Measurements from ENCODE around the gene PRKAG2.

PRKAG2 gene

GRCh38 chr7:151754142-151754590 lies 122.7 kb downstream of the PRKAG2 start:
- no peak overlapping the region for H3K4me3 ChIP-seq (ENCODE audit: low read depth, low read length)
- no peaks in the 10 kb centered on the region for H3K36me3 ChIP-seq (ENCODE audit: control insufficient read depth in 1 of 2, insufficient read depth in 2 of 2, low read length in 2 of 2)
- no peak overlapping the region for H3K9ac ChIP-seq (ENCODE audit: low read length)
- no peaks in the 10 kb centered on the region for H3K27me3 ChIP-seq (ENCODE audit: insufficient read depth, low read length)
- peak overlapping the region; percentile 87 for H3K27ac ChIP-seq (ENCODE audit: low read depth, low read length)
- peak overlapping the region; percentile 76 for H2BK12ac ChIP-seq (ENCODE audit: low read length)
- H3K23ac ChIP-seq (ENCODE audit: low read length) = no peak overlapping the region
- H3K79me2 ChIP-seq (ENCODE audit: control insufficient read depth, insufficient read depth, low read length, poor library complexity) = peaks cover 4% of the 10 kb centered on the region
- H3K18ac ChIP-seq (ENCODE audit: low read length) = peak overlapping the region; percentile 42
- peak overlapping the region; percentile 81 for H2BK5ac ChIP-seq (ENCODE audit: low read depth, low read length, poor library complexity)
- peak overlapping the region; percentile 96 for H4K91ac ChIP-seq (ENCODE audit: low read depth, low read length)
- no peak overlapping the region for H4K12ac ChIP-seq (ENCODE audit: low read depth, low read length)
- H3K79me1 ChIP-seq (ENCODE audit: low read length) = peaks cover 26% of the 10 kb centered on the region
- H3K14ac ChIP-seq (ENCODE audit: low read length) = no peak overlapping the region
- H3K4me1 ChIP-seq (ENCODE audit: control insufficient read depth in 1 of 2, insufficient read depth in 2 of 2, low read length in 2 of 2) = peaks cover 19 to 22% of the 10 kb centered on the region in 2 experiments
- H2AFZ ChIP-seq (ENCODE audit: insufficient read depth, low read length, poor library complexity) = no peak overlapping the region
- H4K8ac ChIP-seq (ENCODE audit: low read depth, low read length) = peak overlapping the region; percentile 52
- no peak overlapping the region for H3K4ac ChIP-seq (ENCODE audit: low read depth, low read length)
- peak; percentile 97 to 99 for DNase-seq
- H3K9me3 ChIP-seq (ENCODE audit: insufficient read depth, low read depth, low read length) = no peaks in the 10 kb centered on the region
- no peak overlapping the region for H2AK5ac ChIP-seq (ENCODE audit: low read length)
- peak overlapping the region; percentile 49 for H3K4me2 ChIP-seq (ENCODE audit: low read length)
- H2BK120ac ChIP-seq (ENCODE audit: insufficient read depth, low read length, poor library complexity) = peak overlapping the region; percentile 61
- no CpG with 5 or more reads among the region's 14 CpGs for WGBS (ENCODE audit: extremely low coverage, insufficient coverage, insufficient read length)

GRCh38 chr7:151752816-151753595 lies 123.9 kb downstream of the PRKAG2 start:
- H3K27me3 ChIP-seq (ENCODE audit: insufficient read depth, low read length) = no peaks in the 10 kb centered on the region
- no peak overlapping the region for H3K4me2 ChIP-seq (ENCODE audit: low read length)
- H3K9ac ChIP-seq (ENCODE audit: low read length) = no peak overlapping the region
- H2AFZ ChIP-seq (ENCODE audit: insufficient read depth, low read length, poor library complexity) = peak overlapping the region; percentile 37
- no peak overlapping the region for H3K27ac ChIP-seq (ENCODE audit: low read depth, low read length)
- H3K4ac ChIP-seq (ENCODE audit: low read depth, low read length) = peak overlapping the region; percentile 4
- no CpG with 5 or more reads among the region's 19 CpGs for WGBS (ENCODE audit: extremely low coverage, insufficient coverage, insufficient read length)
- H3K9me3 ChIP-seq (ENCODE audit: insufficient read depth, low read depth, low read length) = no peaks in the 10 kb centered on the region
- H3K4me3 ChIP-seq (ENCODE audit: low read depth, low read length) = no peak overlapping the region
- no peaks in the 10 kb centered on the region for H3K36me3 ChIP-seq (ENCODE audit: control insufficient read depth in 1 of 2, insufficient read depth in 2 of 2, low read length in 2 of 2)
- H2BK12ac ChIP-seq (ENCODE audit: low read length) = peak overlapping the region; percentile 91
- peak overlapping the region; percentile 64 for H2BK5ac ChIP-seq (ENCODE audit: low read depth, low read length, poor library complexity)
- H3K79me1 ChIP-seq (ENCODE audit: low read length) = peaks cover 26% of the 10 kb centered on the region
- peaks cover 4% of the 10 kb centered on the region for H3K79me2 ChIP-seq (ENCODE audit: control insufficient read depth, insufficient read depth, low read length, poor library complexity)
- no peak overlapping the region for H4K12ac ChIP-seq (ENCODE audit: low read depth, low read length)
- H3K23ac ChIP-seq (ENCODE audit: low read length) = no peak overlapping the region
- DNase-seq = no peak
- H4K8ac ChIP-seq (ENCODE audit: low read depth, low read length) = no peak overlapping the region
- H2AK5ac ChIP-seq (ENCODE audit: low read length) = peak overlapping the region; percentile 92
- H2BK120ac ChIP-seq (ENCODE audit: insufficient read depth, low read length, poor library complexity) = peak overlapping the region; percentile 39
- peak overlapping the region; percentile 14 for H3K18ac ChIP-seq (ENCODE audit: low read length)
- H4K91ac ChIP-seq (ENCODE audit: low read depth, low read length) = peak overlapping the region; percentile 70
- peak overlapping the region; percentile 59 for H3K14ac ChIP-seq (ENCODE audit: low read length)
- H3K4me1 ChIP-seq (ENCODE audit: control insufficient read depth in 1 of 2, insufficient read depth in 2 of 2, low read length in 2 of 2) = peaks cover 19 to 20% of the 10 kb centered on the region in 2 experiments

GRCh38 chr7:151752037-151752436 lies 124.9 kb downstream of the PRKAG2 start:
- no peak for DNase-seq
- H3K14ac ChIP-seq (ENCODE audit: low read length) = no peak overlapping the region
- H4K91ac ChIP-seq (ENCODE audit: low read depth, low read length) = no peak overlapping the region
- H3K9ac ChIP-seq (ENCODE audit: low read length) = no peak overlapping the region
- peaks cover 26% of the 10 kb centered on the region for H3K79me1 ChIP-seq (ENCODE audit: low read length)
- no peak overlapping the region for H3K4me3 ChIP-seq (ENCODE audit: low read depth, low read length)
- H3K18ac ChIP-seq (ENCODE audit: low read length) = no peak overlapping the region
- no CpG with 5 or more reads among the region's 8 CpGs for WGBS (ENCODE audit: extremely low coverage, insufficient coverage, insufficient read length)
- H3K4me2 ChIP-seq (ENCODE audit: low read length) = no peak overlapping the region
- H3K27me3 ChIP-seq (ENCODE audit: insufficient read depth, low read length) = no peaks in the 10 kb centered on the region
- no peak overlapping the region for H3K27ac ChIP-seq (ENCODE audit: low read depth, low read length)
- H2AFZ ChIP-seq (ENCODE audit: insufficient read depth, low read length, poor library complexity) = no peak overlapping the region
- peaks cover 4% of the 10 kb centered on the region for H3K79me2 ChIP-seq (ENCODE audit: control insufficient read depth, insufficient read depth, low read length, poor library complexity)
- no peak overlapping the region for H3K4ac ChIP-seq (ENCODE audit: low read depth, low read length)
- no peak overlapping the region for H2BK5ac ChIP-seq (ENCODE audit: low read depth, low read length, poor library complexity)
- no peak overlapping the region for H3K23ac ChIP-seq (ENCODE audit: low read length)
- no peak overlapping the region for H2BK12ac ChIP-seq (ENCODE audit: low read length)
- H2AK5ac ChIP-seq (ENCODE audit: low read length) = no peak overlapping the region
- H2BK120ac ChIP-seq (ENCODE audit: insufficient read depth, low read length, poor library complexity) = no peak overlapping the region
- no peaks in the 10 kb centered on the region for H3K9me3 ChIP-seq (ENCODE audit: insufficient read depth, low read depth, low read length)
- no peaks in the 10 kb centered on the region for H3K36me3 ChIP-seq (ENCODE audit: control insufficient read depth in 1 of 2, insufficient read depth in 2 of 2, low read length in 2 of 2)
- peaks cover 19 to 20% of the 10 kb centered on the region in 2 experiments for H3K4me1 ChIP-seq (ENCODE audit: control insufficient read depth in 1 of 2, insufficient read depth in 2 of 2, low read length in 2 of 2)
- H4K8ac ChIP-seq (ENCODE audit: low read depth, low read length) = no peak overlapping the region
- H4K12ac ChIP-seq (ENCODE audit: low read depth, low read length) = no peak overlapping the region

- Histone ChIP-seq H3K23ac (ENCODE audit: low read length) (no peak overlapping the region), H2BK5ac (ENCODE audit: low read depth, low read length, poor library complexity) (no peak overlapping the region), H2BK120ac (ENCODE audit: insufficient read depth, low read length, poor library complexity) (no peak overlapping the region), H4K12ac (ENCODE audit: low read depth, low read length) (no peak overlapping the region), H2AFZ (ENCODE audit: insufficient read depth, low read length, poor library complexity) (no peak overlapping the region), H3K18ac (ENCODE audit: low read length) (no peak overlapping the region), H3K4me3 (ENCODE audit: low read depth, low read length) (no peak overlapping the region), H3K4ac (ENCODE audit: low read depth, low read length) (no peak overlapping the region), H3K9ac (ENCODE audit: low read length) (no peak overlapping the region), H3K27me3 (ENCODE audit: insufficient read depth, low read length) (no peaks in the 10 kb centered on the region), H3K14ac (ENCODE audit: low read length) (no peak overlapping the region), H4K91ac (ENCODE audit: low read depth, low read length) (peak overlapping the region; percentile 28), H3K4me2 (ENCODE audit: low read length) (no peak overlapping the region), H2AK5ac (ENCODE audit: low read length) (no peak overlapping the region), H4K8ac (ENCODE audit: low read depth, low read length) (no peak overlapping the region), H3K79me2 (ENCODE audit: control insufficient read depth, insufficient read depth, low read length, poor library complexity) (no peaks in the 10 kb centered on the region), H3K9me3 (ENCODE audit: insufficient read depth, low read depth, low read length) (no peaks in the 10 kb centered on the region), H3K4me1 (ENCODE audit: control insufficient read depth in 1 of 2, insufficient read depth in 2 of 2, low read length in 2 of 2) (peaks cover 0 to 4% of the 10 kb centered on the region in 2 experiments), H2BK12ac (ENCODE audit: low read length) (no peak overlapping the region), H3K36me3 (ENCODE audit: control insufficient read depth in 1 of 2, insufficient read depth in 2 of 2, low read length in 2 of 2) (no peaks in the 10 kb centered on the region), H3K27ac (ENCODE audit: low read depth, low read length) (no peak overlapping the region), H3K79me1 (ENCODE audit: low read length) (peaks cover 5% of the 10 kb centered on the region)
- no CpG with 5 or more reads among the region's 15 CpGs for WGBS (ENCODE audit: extremely low coverage, insufficient coverage, insufficient read length)
- DNase-seq = no peak
These were observed 128.2 kb downstream of the PRKAG2 start for GRCh38 chr7:151748733-151749132.

Data from trophoblast cell (in vitro differentiated cells and primary cell).